H4 (cell line): ENCODE measurements around the gene ANKRD18A. TPM values are rescaled to one million over a fixed set of nuclear protein-coding genes. Genes with fewer than 3 reads are reported as not detected.

Experiments used
- DNase-seq: peaks from one replicate; pipeline ENCODE4 v3.0.0-alpha.2; 2015; ENCODE audit warnings: low spot score
- total RNA-seq: library from RNA; depleted of rRNA; stranded (reverse); fragments of >200 nt; shearing (Covaris generic); gene quantifications from 2 replicates; pipeline ENCODE4 v1.2.3, GENCODE V29; 2014; rRNA removed

The ANKRD18A gene
- total RNA-seq, 1 experiment from 2014 or later, result 0.62 TPM

- no peak for DNase-seq
Observed at GRCh38 chr9:38529317-38529716, 91.1 kb downstream of the ANKRD18A start.

- DNase-seq, result no peak
Observed at GRCh38 chr9:38527503-38527902, 92.9 kb downstream of the ANKRD18A start.

GRCh38 chr9:38526591-38526990 lies 93.8 kb downstream of the ANKRD18A start:
- no peak for DNase-seq

GRCh38 chr9:38523121-38523520 lies 97.3 kb downstream of the ANKRD18A start:
- DNase-seq, result no peak

- DNase-seq, result no peak
Observed at GRCh38 chr9:38521762-38522161, 98.6 kb downstream of the ANKRD18A start.

Other genes with a start within 250 kb of the ANKRD18A start
- 19.5 and 29.5 TPM in 2 replicates for gene ALDH1B1, start 227.9 kb downstream of the ANKRD18A start, total RNA-seq
- 0.58 TPM in 1 of 2 replicates, not detected in the other for gene IGFBPL1, start 196.1 kb downstream of the ANKRD18A start, total RNA-seq
- not detected in 2 replicates for gene FAM240B, start 99.5 kb upstream of the ANKRD18A start, total RNA-seq